ENCODE data around the gene PRAC2. TPM values are rescaled to one million over a fixed set of nuclear protein-coding genes. Genes with fewer than 3 reads are reported as not detected.
"Not testable (repeated sequence)": the region's sequence is repeated elsewhere in the genome, so short reads cannot be mapped to it uniquely, and the experiment has no call there.

Gene PRAC2
- total and polyA plus RNA-seq, 2 donors (not counting 1 experiment from before 2014, with no cell fraction given), result not detected

DNA sequence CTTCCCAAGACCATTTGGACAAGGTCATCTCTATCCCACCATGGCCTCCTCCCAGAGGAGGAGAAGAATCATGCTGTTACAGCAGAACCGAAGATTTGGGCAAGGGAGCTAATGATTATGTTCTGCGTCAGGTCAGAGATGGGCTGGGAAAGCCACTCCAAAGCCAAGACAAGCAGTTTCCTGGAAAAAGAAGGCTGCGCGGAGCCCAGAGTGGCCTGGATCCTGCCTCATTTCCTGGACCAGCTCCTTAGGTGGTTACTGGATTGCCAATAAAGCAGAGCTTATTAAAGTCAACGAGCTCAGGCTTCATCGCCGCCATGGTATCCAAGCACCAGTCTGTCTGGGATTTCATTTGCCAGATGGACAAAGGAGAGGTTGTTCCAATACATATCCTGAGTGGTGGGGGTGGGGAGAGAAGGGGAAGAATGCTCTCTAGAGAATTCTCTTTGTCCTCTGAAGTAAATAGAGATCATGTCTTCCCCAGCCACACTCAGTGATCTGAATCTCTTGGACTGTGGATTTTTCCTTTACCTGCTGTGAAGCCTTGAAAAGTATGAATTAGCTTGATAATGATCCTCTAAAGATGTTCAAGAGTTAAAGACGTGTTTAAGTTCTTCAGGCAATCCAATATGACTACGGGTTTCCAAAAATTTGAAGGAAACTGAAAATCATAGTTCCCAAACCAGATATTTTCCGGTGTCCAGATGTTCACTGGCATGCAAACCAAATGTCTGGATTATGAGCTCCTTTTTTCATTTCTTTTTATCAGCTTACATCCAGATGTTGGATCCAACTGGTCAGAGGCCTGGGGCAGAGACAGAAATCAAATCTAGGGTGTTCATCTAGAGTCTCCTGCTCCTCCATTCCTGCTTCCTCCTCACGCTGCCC, 18.4 kb upstream of the PRAC2 start:
- peaks cover 28% of the 10 kb centered on the region for H3K27me3 ChIP-seq (ENCODE audit: control insufficient read depth, insufficient read depth, low read length)
- no peak overlapping the region for H3K27ac ChIP-seq (ENCODE audit: insufficient read depth, low read length)
- no peak overlapping the region for H2AFZ ChIP-seq (ENCODE audit: low read length)
- H3K79me2 ChIP-seq (ENCODE audit: control insufficient read depth, insufficient read depth, low read length), result no peaks in the 10 kb centered on the region
- no peak overlapping the region for H3K4me3 ChIP-seq (replicated peaks in 1 of 4; ENCODE audit: control extremely low read depth in 1 of 4, insufficient read depth in 1 of 4, low read depth in 3 of 4, low read length in 4 of 4)
- TF ChIP-seq EZH2 (IDR thresholded peaks at IDR 0.05; ENCODE audit: low read length, missing control alignments) (no peak), CTCF (conservative IDR thresholded peaks at IDR 0.05 in 1 of 2, IDR thresholded peaks at IDR 0.05 in 1 of 2; ENCODE audit: low read depth in 1 of 2, low read length in 2 of 2) (no peak)
- no peaks in the 10 kb centered on the region for H3K4me1 ChIP-seq (ENCODE audit: control insufficient read depth, extremely low read depth, insufficient read depth, low read length)
- H3K36me3 ChIP-seq (ENCODE audit: control insufficient read depth, insufficient read depth, low read length), result no peaks in the 10 kb centered on the region
- H3K9me3 ChIP-seq (ENCODE audit: control insufficient read depth, insufficient read depth, low read depth, low read length), result no peaks in the 10 kb centered on the region
- no peak for DNase-seq (ENCODE audit: low read depth in 2 of 2)
- no peak overlapping the region for H3K9ac ChIP-seq (ENCODE audit: insufficient read depth, low read length)
- no peak overlapping the region for H3K4me2 ChIP-seq (ENCODE audit: extremely low read depth, insufficient read depth, low read length)
- no peaks in the 10 kb centered on the region for H4K20me1 ChIP-seq (ENCODE audit: control insufficient read depth, extremely low read depth, insufficient read depth, low read length)

GRCh38 chr17:48711128-48711527, 11.9 kb upstream of the PRAC2 start:
- H3K9me3 ChIP-seq (ENCODE audit: control insufficient read depth, insufficient read depth, low read depth, low read length), result no peaks in the 10 kb centered on the region
- H3K27me3 ChIP-seq (ENCODE audit: control insufficient read depth, insufficient read depth, low read length), result peaks cover 17% of the 10 kb centered on the region
- H3K4me2 ChIP-seq (ENCODE audit: extremely low read depth, insufficient read depth, low read length), result no peak overlapping the region
- no peak overlapping the region for H3K27ac ChIP-seq (ENCODE audit: insufficient read depth, low read length)
- DNase-seq (ENCODE audit: low read depth in 2 of 2), result no peak
- no peaks in the 10 kb centered on the region for H3K36me3 ChIP-seq (ENCODE audit: control insufficient read depth, insufficient read depth, low read length)
- no peaks in the 10 kb centered on the region for H3K4me1 ChIP-seq (ENCODE audit: control insufficient read depth, extremely low read depth, insufficient read depth, low read length)
- TF ChIP-seq EZH2 (IDR thresholded peaks at IDR 0.05; ENCODE audit: low read length, missing control alignments), result no peak
- TF ChIP-seq CTCF (conservative IDR thresholded peaks at IDR 0.05 in 1 of 2, IDR thresholded peaks at IDR 0.05 in 1 of 2; ENCODE audit: low read depth in 1 of 2, low read length in 2 of 2), result no peak
- no peak overlapping the region for H3K4me3 ChIP-seq (replicated peaks in 1 of 4; ENCODE audit: control extremely low read depth in 1 of 4, insufficient read depth in 1 of 4, low read depth in 3 of 4, low read length in 4 of 4)
- no peaks in the 10 kb centered on the region for H4K20me1 ChIP-seq (ENCODE audit: control insufficient read depth, extremely low read depth, insufficient read depth, low read length)
- H3K79me2 ChIP-seq (ENCODE audit: control insufficient read depth, insufficient read depth, low read length), result no peaks in the 10 kb centered on the region
- H2AFZ ChIP-seq (ENCODE audit: low read length), result no peak overlapping the region
- no peak overlapping the region for H3K9ac ChIP-seq (ENCODE audit: insufficient read depth, low read length)

GRCh38 chr17:48715496-48716399, 7.2 kb upstream of the PRAC2 start:
- TF ChIP-seq CTCF (conservative IDR thresholded peaks at IDR 0.05 in 1 of 2, IDR thresholded peaks at IDR 0.05 in 1 of 2; ENCODE audit: low read depth in 1 of 2, low read length in 2 of 2), result no peak
- no peak for TF ChIP-seq EZH2 (IDR thresholded peaks at IDR 0.05; ENCODE audit: low read length, missing control alignments)
- H4K20me1 ChIP-seq (ENCODE audit: control insufficient read depth, extremely low read depth, insufficient read depth, low read length), result no peaks in the 10 kb centered on the region
- H3K27ac ChIP-seq (ENCODE audit: insufficient read depth, low read length), result no peak overlapping the region
- H3K79me2 ChIP-seq (ENCODE audit: control insufficient read depth, insufficient read depth, low read length), result no peaks in the 10 kb centered on the region
- no peaks in the 10 kb centered on the region for H3K36me3 ChIP-seq (ENCODE audit: control insufficient read depth, insufficient read depth, low read length)
- H3K9me3 ChIP-seq (ENCODE audit: control insufficient read depth, insufficient read depth, low read depth, low read length), result no peaks in the 10 kb centered on the region
- H3K4me2 ChIP-seq (ENCODE audit: extremely low read depth, insufficient read depth, low read length), result no peak overlapping the region
- no peaks in the 10 kb centered on the region for H3K4me1 ChIP-seq (ENCODE audit: control insufficient read depth, extremely low read depth, insufficient read depth, low read length)
- no peak overlapping the region for H3K9ac ChIP-seq (ENCODE audit: insufficient read depth, low read length)
- peaks cover 44% of the 10 kb centered on the region for H3K27me3 ChIP-seq (ENCODE audit: control insufficient read depth, insufficient read depth, low read length)
- DNase-seq (ENCODE audit: low read depth in 2 of 2), result no peak
- H2AFZ ChIP-seq (ENCODE audit: low read length), result no peak overlapping the region
- H3K4me3 ChIP-seq (replicated peaks in 1 of 4; ENCODE audit: control extremely low read depth in 1 of 4, insufficient read depth in 1 of 4, low read depth in 3 of 4, low read length in 4 of 4), result no peak overlapping the region

DNA sequence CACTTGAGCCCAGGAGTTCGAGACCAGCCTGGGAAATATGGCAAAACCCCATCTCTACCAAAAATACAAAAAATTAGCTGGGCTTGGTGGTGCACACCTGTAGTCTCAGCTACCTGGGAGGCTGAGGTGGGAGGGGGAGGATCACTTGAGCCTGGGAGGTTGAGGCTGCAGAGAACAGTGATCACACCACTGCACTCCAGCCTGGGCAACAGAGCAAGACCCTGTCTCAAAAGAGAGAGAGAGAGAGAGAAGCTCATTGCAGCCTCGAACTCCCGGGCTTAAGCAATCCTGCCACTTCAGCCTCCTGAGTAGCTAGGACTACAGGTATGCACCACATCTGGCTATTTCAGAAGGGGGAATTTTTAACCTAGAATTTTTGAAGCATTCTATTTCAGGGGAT, 6.4 kb upstream of the PRAC2 start:
- H2AFZ ChIP-seq (ENCODE audit: low read length); H4K20me1 ChIP-seq (ENCODE audit: control insufficient read depth, extremely low read depth, insufficient read depth, low read length); H3K36me3 ChIP-seq (ENCODE audit: control insufficient read depth, insufficient read depth, low read length); H3K9ac ChIP-seq (ENCODE audit: insufficient read depth, low read length); DNase-seq (ENCODE audit: low read depth in 2 of 2); H3K4me2 ChIP-seq (ENCODE audit: extremely low read depth, insufficient read depth, low read length); H3K79me2 ChIP-seq (ENCODE audit: control insufficient read depth, insufficient read depth, low read length); H3K4me1 ChIP-seq (ENCODE audit: control insufficient read depth, extremely low read depth, insufficient read depth, low read length); H3K9me3 ChIP-seq (ENCODE audit: control insufficient read depth, insufficient read depth, low read depth, low read length); H3K27ac ChIP-seq (ENCODE audit: insufficient read depth, low read length); H3K4me3 ChIP-seq (replicated peaks in 1 of 4; ENCODE audit: control extremely low read depth in 1 of 4, insufficient read depth in 1 of 4, low read depth in 3 of 4, low read length in 4 of 4): not testable (repeated sequence)
- peaks cover 50% of the 10 kb centered on the region for H3K27me3 ChIP-seq (ENCODE audit: control insufficient read depth, insufficient read depth, low read length)

All from fibroblast of lung (primary cell).